AG04450 (cell line): Measurements from ENCODE around the gene ABCD1. TPM values are rescaled to one million over a fixed set of nuclear protein-coding genes. Genes with fewer than 3 reads are reported as not detected.

Experiments used
- CTCF ChIA-PET: fragments of 300-600, 350-600 bp; formaldehyde crosslinking; extraction: SDS; loops from one replicate; lab custom pipeline; 2022; ENCODE audit warnings: antibody characterized with exemption, inconsistent platforms; lab: Charles Lee
- POLR2A ChIA-PET: fragments of 350-600 bp; formaldehyde crosslinking; extraction: SDS; loops from one replicate; lab custom pipeline; 2021; ENCODE audit warnings: antibody characterized with exemption, inconsistent platforms; lab: Yijun Ruan, JAX
- DNase-seq: peaks from one replicate; pipeline ENCODE4 v3.0.0-alpha.2; 2011; ENCODE audit warnings: low read depth, low spot score
- H3K27ac ChIP-seq: one replicate; pipeline ENCODE4 v1.5.1; 2012; ENCODE audit warnings: low read depth, low read length, control low read depth
- H3K27me3 ChIP-seq: one replicate; pipeline ENCODE4 v1.6.0; 2012; ENCODE audit warnings: low read length; ENCODE audit not compliant: control insufficient read depth, insufficient read depth
- H3K4me3 ChIP-seq: 2 replicates; pipeline ENCODE4 v1.5.1; 2011; ENCODE audit warnings: mild to moderate bottlenecking, low read depth, low read length, control low read depth
- H3K9me3 ChIP-seq: 2 replicates; pipeline ENCODE4 v1.5.1; 2012; ENCODE audit warnings: low read length; ENCODE audit not compliant: control insufficient read depth, insufficient read depth
- polyA plus RNA-seq: library from polyadenylated mRNA; depleted of rRNA; stranded (reverse); fragments of >200 nt; gene quantifications from 2 replicates; pipeline ENCODE4 v1.2.3, GENCODE V29; 2011; rRNA removed
- TF ChIP-seq, protein P1 (sequence below): IDR thresholded peaks from 2 replicates; pipeline ENCODE4 v1.5.1; 2011; ENCODE audit warnings: low read depth, low read length, control low read depth, inconsistent platforms

The ABCD1 gene
- polyA plus RNA-seq, 1 experiment: 4.2 TPM

DNA sequence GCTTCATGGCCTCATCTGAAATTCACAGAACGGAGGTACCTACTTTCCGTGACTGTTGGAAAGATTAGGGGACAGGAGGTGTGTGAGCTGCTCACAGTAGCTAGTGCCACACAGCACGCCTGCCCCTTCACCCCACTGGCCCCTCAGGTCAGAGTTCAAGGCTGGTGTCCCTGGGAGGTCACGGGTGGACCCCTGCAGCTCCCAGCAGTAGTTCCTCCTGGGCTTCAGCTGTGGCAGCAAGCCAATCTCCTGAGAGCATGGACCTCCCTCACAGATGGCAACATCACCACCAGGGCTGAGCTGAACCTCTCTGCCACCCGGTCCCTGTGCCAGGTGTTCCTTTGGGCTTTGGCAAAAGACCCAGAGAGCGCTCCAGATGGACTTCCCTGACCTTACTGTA is 67.7 kb downstream of the ABCD1 start:
- ChIA-PET POLR2A (no interaction called here), CTCF (interaction anchor here (1.9 kb wide), 1 partner anchor 154 kb away, joined by 5 read pairs; no protein-coding TSS in a partner anchor)
- Histone ChIP-seq H3K27ac (no peak overlapping the region), H3K9me3 (no peaks in the 10 kb centered on the region; the same call in 1 of the 2 replicates), H3K27me3 (no peaks in the 10 kb centered on the region), H3K4me3 (no peak overlapping the region)
- TF ChIP-seq, protein P1, sequence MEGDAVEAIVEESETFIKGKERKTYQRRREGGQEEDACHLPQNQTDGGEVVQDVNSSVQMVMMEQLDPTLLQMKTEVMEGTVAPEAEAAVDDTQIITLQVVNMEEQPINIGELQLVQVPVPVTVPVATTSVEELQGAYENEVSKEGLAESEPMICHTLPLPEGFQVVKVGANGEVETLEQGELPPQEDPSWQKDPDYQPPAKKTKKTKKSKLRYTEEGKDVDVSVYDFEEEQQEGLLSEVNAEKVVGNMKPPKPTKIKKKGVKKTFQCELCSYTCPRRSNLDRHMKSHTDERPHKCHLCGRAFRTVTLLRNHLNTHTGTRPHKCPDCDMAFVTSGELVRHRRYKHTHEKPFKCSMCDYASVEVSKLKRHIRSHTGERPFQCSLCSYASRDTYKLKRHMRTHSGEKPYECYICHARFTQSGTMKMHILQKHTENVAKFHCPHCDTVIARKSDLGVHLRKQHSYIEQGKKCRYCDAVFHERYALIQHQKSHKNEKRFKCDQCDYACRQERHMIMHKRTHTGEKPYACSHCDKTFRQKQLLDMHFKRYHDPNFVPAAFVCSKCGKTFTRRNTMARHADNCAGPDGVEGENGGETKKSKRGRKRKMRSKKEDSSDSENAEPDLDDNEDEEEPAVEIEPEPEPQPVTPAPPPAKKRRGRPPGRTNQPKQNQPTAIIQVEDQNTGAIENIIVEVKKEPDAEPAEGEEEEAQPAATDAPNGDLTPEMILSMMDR: no peak
- no peak for DNase-seq

DNA sequence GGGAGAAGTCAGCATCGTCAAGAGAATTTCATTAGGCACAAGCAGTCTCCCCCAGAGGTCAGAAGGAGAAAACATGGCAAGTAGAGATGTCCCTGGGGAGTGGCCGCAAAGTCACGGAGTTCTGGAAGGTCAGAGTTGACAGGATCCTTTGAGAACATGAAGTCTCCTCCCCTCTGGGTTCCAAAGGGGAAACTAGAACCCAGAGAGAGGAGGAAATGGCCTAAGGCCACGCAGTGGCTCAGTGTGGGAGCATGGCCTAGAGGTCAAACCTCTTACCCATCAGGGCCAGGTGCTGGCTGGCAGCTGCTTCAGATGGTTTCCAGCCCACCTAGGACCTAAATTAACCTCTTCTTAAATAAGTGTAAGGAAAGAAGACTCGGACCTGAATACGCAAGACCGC is 68.6 kb downstream of the ABCD1 start:
- H3K9me3 ChIP-seq: no peaks in the 10 kb centered on the region; the same call in 1 of the 2 replicates
- ChIA-PET CTCF (interaction anchor here (1.6 to 1.7 kb wide), 2 partner anchors 130 to 132 kb away, joined by 3 to 5 read pairs; no protein-coding TSS in a partner anchor), POLR2A (no interaction called here)
- TF ChIP-seq, protein P1: no peak
- H3K27me3 ChIP-seq: no peaks in the 10 kb centered on the region
- no peak for DNase-seq
- peak overlapping the region; percentile 21 for H3K27ac ChIP-seq
- H3K4me3 ChIP-seq: peak overlapping the region; percentile 82

Other genes starting within 250 kb of the ABCD1 start
- 97.2 and 143 TPM in 2 replicates for gene BGN, start 229.9 kb upstream of the ABCD1 start, polyA plus RNA-seq
- gene ATP2B3, start 207.2 kb upstream of the ABCD1 start, polyA plus RNA-seq: 0.01 TPM in 1 of 2 replicates, not detected in the other
- gene CCNQ, start 125.7 kb upstream of the ABCD1 start, polyA plus RNA-seq: 23.6 and 28.1 TPM in 2 replicates
- not detected in 2 replicates for gene DUSP9, start 77.7 kb upstream of the ABCD1 start, polyA plus RNA-seq
- gene PNCK, start 51.0 kb upstream of the ABCD1 start, polyA plus RNA-seq: 0.17 TPM in 1 of 2 replicates, not detected in the other
- 6.9 and 12.3 TPM in 2 replicates for gene SLC6A8, start 36.9 kb upstream of the ABCD1 start, polyA plus RNA-seq
- gene BCAP31, start 469 bp upstream of the ABCD1 start, polyA plus RNA-seq: 108 and 114 TPM in 2 replicates
- 4.6 and 5.5 TPM in 2 replicates for gene PLXNB3, start 39.4 kb downstream of the ABCD1 start, polyA plus RNA-seq
- gene SRPK3, start 56.2 kb downstream of the ABCD1 start, polyA plus RNA-seq: 0.27 and 0.51 TPM in 2 replicates
- 42.8 and 60.7 TPM in 2 replicates for gene IDH3G, start 69.5 kb downstream of the ABCD1 start, polyA plus RNA-seq
- gene SSR4, start 69.8 kb downstream of the ABCD1 start, polyA plus RNA-seq: 277 and 363 TPM in 2 replicates
- 0.04 and 0.29 TPM in 2 replicates for gene PDZD4, start 105.7 kb downstream of the ABCD1 start, polyA plus RNA-seq
- gene L1CAM, start 161.3 kb downstream of the ABCD1 start, polyA plus RNA-seq: 0.06 and 0.10 TPM in 2 replicates
- not detected in 2 replicates for gene AVPR2, start 179.8 kb downstream of the ABCD1 start, polyA plus RNA-seq
- 0.12 and 0.16 TPM in 2 replicates for gene ARHGAP4, start 201.4 kb downstream of the ABCD1 start, polyA plus RNA-seq
- gene NAA10, start 210.2 kb downstream of the ABCD1 start, polyA plus RNA-seq: 42.9 and 63.4 TPM in 2 replicates
- 0.14 and 0.16 TPM in 2 replicates for gene RENBP, start 219.8 kb downstream of the ABCD1 start, polyA plus RNA-seq
- gene HCFC1, start 247.0 kb downstream of the ABCD1 start, polyA plus RNA-seq: 2.7 and 5.8 TPM in 2 replicates
- 3.2 and 3.9 TPM in 2 replicates for gene TMEM187, start 247.9 kb downstream of the ABCD1 start, polyA plus RNA-seq